NCI-H748 treated with DMSO at 0.1 percent for 48 hours (cell line): ENCODE measurements around the gene ZSCAN10.

Source experiments
- DNase-seq: peaks from one replicate; lab custom pipeline; 2025; lab: John Stamatoyannopoulos, UW

ZSCAN10 gene

GRCh38 chr16:3046641-3047386 is 52.3 kb downstream of the ZSCAN10 start:
- DNase-seq: no peak

- DNase-seq: no peak
Observed at GRCh38 chr16:3045758-3046640, 53.1 kb downstream of the ZSCAN10 start, which contains the start of gene MMP25. Gene MMP25 (plus strand): TSS chr16:3046561. CDS start chr16:3046918, 357 bp downstream.

DNA sequence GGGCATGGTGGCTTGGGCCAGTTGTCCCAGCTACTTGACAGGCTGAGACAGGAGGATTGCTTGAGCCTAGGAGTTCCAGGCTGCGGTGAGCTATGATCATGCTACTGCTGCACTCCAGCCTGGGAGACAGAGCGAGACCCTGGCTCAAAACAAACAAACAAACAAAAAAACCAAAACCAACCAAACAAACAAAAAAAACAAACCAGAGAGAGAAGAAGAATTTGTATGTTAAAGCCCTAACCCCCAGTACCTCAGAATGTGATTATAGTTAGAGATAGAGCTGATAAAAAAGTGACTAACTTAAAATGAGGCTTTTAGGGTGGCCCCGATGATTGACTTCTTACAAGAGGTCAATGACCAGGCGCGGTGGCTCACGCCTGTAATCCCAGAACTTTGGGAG is 54.4 kb downstream of the ZSCAN10 start:
- no peak for DNase-seq

DNA sequence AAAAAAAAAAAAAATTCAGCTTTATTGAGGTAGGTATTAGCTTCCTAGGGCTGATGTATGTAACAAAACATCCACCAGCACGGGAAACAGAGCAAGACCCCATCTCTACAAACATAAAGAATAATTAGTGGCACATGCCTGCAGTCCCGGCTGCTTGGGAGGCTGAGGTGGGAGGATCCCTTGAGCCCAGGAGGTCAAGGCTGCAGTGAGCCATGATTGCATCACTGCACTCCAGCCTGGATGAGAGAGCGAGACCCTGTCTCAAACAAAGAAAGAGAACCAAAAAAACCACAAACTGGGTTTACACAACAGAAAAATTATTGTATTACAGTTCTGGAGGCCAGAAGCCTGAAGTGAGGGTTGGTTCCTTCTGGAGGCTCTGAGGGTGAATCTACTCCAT is 56.7 kb downstream of the ZSCAN10 start:
- no peak for DNase-seq

DNA sequence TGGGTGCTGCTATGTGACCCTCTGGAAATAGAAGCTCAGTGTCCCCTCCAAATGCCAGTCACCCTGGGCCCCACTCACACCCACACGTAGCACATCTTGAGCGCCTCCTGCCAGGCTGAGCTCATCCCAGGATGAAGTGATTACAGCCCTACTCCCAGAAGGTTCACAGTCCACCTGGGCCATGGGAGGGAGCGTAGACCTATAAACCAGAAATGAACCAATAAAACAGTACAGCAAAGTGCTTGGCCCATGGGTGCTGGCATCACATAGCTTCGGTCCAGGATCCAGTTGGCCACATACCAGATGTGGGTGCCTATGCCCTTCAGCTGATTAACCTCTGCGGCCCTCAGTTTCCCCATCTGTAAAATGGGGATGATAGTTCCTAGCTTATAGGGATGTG is 60.2 kb downstream of the ZSCAN10 start:
- no peak for DNase-seq
